NCI-H2196 treated with DMSO at 0.1 percent for 48 hours (cell line): Measurements from ENCODE around the gene RNF130.

Experiments used
- DNase-seq: peaks from one replicate; lab custom pipeline; 2025; ENCODE audit not compliant: unreplicated experiment; lab: John Stamatoyannopoulos, UW

Gene RNF130

GRCh38 chr5:180060192-180060591, 11.4 kb downstream of the RNF130 start:
- no peak for DNase-seq

GRCh38 chr5:180059326-180059725, 12.2 kb downstream of the RNF130 start:
- DNase-seq, result no peak

GRCh38 chr5:180056153-180056552, 15.4 kb downstream of the RNF130 start:
- no peak for DNase-seq

GRCh38 chr5:180054226-180054625, 17.3 kb downstream of the RNF130 start:
- DNase-seq, result no peak

- no peak for DNase-seq
These were observed 18.4 kb downstream of the RNF130 start for GRCh38 chr5:180053061-180053602.

GRCh38 chr5:180052211-180052818, 19.2 kb downstream of the RNF130 start:
- DNase-seq, result no peak

GRCh38 chr5:180050121-180050940, 21.2 kb downstream of the RNF130 start:
- no peak for DNase-seq

GRCh38 chr5:180049185-180049548, 22.4 kb downstream of the RNF130 start:
- DNase-seq, result no peak

- no peak for DNase-seq
These were observed 23.9 kb downstream of the RNF130 start for GRCh38 chr5:180047667-180048066.

- no peak for DNase-seq
These were observed 24.9 kb downstream of the RNF130 start for GRCh38 chr5:180046656-180047055.

GRCh38 chr5:180045889-180046499, 25.6 kb downstream of the RNF130 start:
- DNase-seq, result no peak

GRCh38 chr5:180043377-180043776, 28.2 kb downstream of the RNF130 start:
- DNase-seq, result no peak

GRCh38 chr5:180041301-180042274, 30.0 kb downstream of the RNF130 start:
- no peak for DNase-seq

GRCh38 chr5:180040287-180041214, 31.0 kb downstream of the RNF130 start:
- DNase-seq, result no peak

- DNase-seq, result no peak
These were observed 36.2 kb downstream of the RNF130 start for GRCh38 chr5:180035206-180035931.

- no peak for DNase-seq
These were observed 37.0 kb downstream of the RNF130 start for GRCh38 chr5:180034564-180034963.

- DNase-seq, result no peak
These were observed 44.0 kb downstream of the RNF130 start for GRCh38 chr5:180027459-180028089.

- no peak for DNase-seq
These were observed 44.7 kb downstream of the RNF130 start for GRCh38 chr5:180026734-180027458.
